Epidermal melanocyte (primary cell): Measurements from ENCODE around the gene NFIC.
"Not testable (repeated sequence)": the region's sequence is repeated elsewhere in the genome, so short reads cannot be mapped to it uniquely, and the experiment has no call there.

Experiments used
- DNase-seq: peaks from one replicate; pipeline ENCODE4 v3.0.0; 2011; ENCODE audit warnings: low spot score; ENCODE audit not compliant: insufficient read length

The NFIC gene

GRCh38 chr19:3420244-3420755 lies 53.9 kb downstream of the NFIC start:
- DNase-seq = no peak

- no peak for DNase-seq
These were observed 54.7 kb downstream of the NFIC start for GRCh38 chr19:3420909-3421619.

- DNase-seq = not testable (repeated sequence)
These were observed 55.3 kb downstream of the NFIC start for GRCh38 chr19:3421656-3422055.

- DNase-seq = no peak
These were observed 56.9 kb downstream of the NFIC start for GRCh38 chr19:3423183-3423829.

- DNase-seq = no peak
These were observed 60.0 kb downstream of the NFIC start for GRCh38 chr19:3426433-3426832.

- not testable (repeated sequence) for DNase-seq
These were observed 63.9 kb downstream of the NFIC start for GRCh38 chr19:3430366-3430680.

GRCh38 chr19:3431760-3432397 lies 65.5 kb downstream of the NFIC start:
- DNase-seq = no peak

- DNase-seq = no peak
These were observed 66.9 kb downstream of the NFIC start for GRCh38 chr19:3433313-3433712.

GRCh38 chr19:3433805-3434540 lies 67.6 kb downstream of the NFIC start:
- DNase-seq = no peak

GRCh38 chr19:3434630-3435553 lies 68.5 kb downstream of the NFIC start:
- peak; percentile 98 for DNase-seq

GRCh38 chr19:3440082-3440481 lies 73.7 kb downstream of the NFIC start:
- DNase-seq = no peak

- no peak for DNase-seq
These were observed 75.0 kb downstream of the NFIC start for GRCh38 chr19:3441089-3441985.

GRCh38 chr19:3441986-3442329 lies 75.6 kb downstream of the NFIC start:
- no peak for DNase-seq

- DNase-seq = no peak
These were observed 76.2 kb downstream of the NFIC start for GRCh38 chr19:3442487-3443071.

GRCh38 chr19:3443840-3444694 lies 77.7 kb downstream of the NFIC start:
- DNase-seq = peak; percentile 66

GRCh38 chr19:3444695-3445234 lies 78.4 kb downstream of the NFIC start:
- no peak for DNase-seq

GRCh38 chr19:3446657-3447056 lies 80.3 kb downstream of the NFIC start:
- DNase-seq = not testable (repeated sequence)

- no peak for DNase-seq
These were observed 82.4 kb downstream of the NFIC start for GRCh38 chr19:3448616-3449334.
